ENCODE results near the gene RPGRIP1L.

The RPGRIP1L gene

DNA sequence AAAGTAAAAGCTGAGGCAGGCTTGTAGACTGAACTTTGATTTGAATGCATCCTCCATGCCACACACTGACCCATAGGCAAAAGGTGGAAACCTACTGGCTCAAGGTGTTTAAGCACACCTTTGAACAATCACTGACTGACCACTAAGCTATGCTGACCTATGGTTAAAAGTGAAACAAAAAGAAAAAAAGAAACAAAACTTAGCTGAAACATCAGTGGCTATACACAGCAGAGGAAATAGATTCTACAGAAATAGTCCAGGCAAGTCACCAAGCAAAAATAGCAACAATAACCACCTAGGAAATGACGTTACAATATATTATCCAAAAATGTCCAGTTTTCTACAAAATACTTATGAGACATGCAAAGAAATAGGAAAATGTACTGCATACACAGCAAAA is 60.2 kb downstream of the RPGRIP1L start:
- no peak for DNase-seq

DNA sequence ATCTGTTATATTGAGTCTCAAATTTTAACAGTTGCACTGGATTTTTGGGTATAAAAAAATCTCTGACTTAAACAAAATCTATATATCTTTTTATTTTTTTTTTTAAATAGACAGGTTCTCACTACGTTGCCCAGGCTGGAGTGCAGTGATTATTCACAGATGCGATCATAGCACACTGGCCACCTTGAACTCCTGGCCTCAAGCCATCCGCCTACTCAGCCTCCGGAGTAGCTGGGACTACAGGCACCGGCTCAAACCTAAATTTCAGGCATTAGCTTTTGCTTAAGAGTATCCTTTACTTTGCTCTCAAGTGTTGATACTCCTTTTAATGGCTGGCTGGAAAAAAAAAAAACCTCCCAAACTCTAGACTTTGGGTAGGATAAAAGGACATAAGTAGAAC is 61.6 kb downstream of the RPGRIP1L start:
- no peak for DNase-seq

DNA sequence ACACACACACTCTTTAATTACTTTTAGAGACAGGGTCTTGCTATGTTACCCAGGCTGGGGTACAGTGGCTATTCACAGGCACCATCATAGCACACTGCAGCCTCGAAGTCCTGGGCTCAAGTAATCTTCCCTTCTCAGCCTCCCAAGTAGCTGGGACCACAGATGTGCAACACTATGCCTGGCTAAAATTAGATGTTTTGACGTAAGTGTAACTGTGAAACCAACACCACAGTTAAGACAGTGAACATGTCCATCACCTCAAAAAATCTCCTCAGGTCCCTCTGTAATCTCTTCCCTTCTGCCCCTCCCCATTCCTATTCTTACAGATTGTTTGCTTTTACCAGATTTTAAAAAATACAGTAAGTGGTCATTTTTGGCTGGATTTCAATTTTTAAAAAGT is 66.7 kb downstream of the RPGRIP1L start:
- DNase-seq = no peak

DNA sequence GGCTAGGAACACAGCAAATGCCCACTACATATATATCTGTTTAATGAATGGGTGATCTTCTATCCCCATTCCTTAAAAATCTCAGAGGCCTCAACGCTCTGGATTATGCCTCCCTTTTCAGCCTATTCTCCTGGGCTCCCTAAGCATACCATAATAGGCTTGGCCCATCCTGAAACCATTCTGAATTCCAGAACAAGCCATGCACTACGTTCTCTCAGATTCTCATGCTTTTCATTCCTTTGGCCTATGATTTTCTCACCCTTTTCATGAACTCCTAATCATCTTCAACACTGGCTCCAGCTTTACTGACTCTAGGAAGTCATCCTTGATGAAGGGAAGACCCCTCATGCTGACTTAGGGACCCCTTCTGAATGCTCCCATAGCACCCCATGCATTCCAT is 71.1 kb downstream of the RPGRIP1L start:
- DNase-seq = no peak

DNA sequence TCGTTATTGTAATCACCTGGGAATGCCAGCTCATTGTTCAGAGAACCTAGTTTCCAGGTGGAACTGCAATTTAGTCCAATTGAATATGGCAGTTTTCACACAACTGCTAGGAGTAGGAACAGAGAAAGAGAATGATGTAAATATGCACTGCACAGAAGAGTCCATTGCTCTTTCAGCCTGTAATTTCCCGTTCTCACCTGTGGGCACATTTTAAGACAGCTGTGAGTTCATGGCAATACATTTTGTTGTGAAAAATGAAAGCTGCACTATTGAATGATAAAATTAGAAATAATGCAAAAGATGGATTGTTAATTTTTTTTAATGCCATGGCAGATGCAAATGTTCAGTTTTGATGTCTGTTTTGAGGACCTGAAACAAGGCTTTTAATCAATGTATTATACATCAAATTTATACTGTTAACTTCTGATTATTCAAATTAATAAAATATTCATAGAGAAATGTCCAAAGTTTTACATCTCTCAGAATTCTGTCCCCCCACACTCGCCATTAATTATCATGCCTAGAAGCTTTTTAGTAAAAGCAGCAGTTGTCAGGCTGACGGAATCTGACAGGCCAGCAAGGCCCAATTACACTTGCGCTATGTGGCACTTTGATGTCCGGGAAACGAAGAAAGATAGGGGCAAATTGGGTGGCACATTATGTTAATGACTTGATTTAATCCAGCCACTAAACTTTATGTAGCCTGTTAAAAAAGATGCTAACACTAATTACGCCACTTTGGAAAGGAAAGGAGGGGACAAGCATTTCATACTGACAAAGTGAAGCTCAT is 72.2 kb downstream of the RPGRIP1L start:
- no peak for DNase-seq

DNA sequence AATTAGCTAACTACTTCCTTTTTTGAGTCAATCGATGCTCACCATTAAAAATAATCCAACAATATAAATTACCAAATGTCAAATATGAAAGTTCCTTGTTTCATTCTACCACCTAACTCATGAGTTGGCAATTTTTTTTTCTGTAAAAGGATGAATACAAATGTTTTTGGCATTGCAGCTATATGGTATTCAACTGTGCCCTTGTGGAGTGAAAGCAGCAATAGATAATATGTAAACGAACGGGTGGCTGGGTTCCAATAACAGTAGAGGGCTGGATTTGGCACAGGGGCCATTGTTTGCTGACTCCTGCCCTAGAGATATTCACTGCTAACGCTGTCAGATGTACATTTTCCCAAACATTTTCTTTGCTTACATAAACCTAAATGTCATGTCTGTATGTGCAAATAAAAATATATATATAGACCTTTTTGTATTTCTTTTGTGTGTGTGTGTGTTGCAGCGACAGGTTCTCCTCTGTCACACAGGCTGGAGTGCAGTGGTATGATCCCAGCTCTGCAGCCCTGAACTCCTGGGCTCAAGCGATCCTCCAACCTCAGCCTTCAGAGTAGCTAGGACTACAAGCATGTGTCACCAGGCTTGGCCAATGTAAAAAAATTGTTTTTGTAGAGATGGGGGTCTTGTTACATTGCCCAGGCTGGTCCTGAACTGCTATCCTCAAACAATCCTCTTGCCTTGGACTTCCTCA is 73.9 kb downstream of the RPGRIP1L start:
- no peak for DNase-seq

DNA sequence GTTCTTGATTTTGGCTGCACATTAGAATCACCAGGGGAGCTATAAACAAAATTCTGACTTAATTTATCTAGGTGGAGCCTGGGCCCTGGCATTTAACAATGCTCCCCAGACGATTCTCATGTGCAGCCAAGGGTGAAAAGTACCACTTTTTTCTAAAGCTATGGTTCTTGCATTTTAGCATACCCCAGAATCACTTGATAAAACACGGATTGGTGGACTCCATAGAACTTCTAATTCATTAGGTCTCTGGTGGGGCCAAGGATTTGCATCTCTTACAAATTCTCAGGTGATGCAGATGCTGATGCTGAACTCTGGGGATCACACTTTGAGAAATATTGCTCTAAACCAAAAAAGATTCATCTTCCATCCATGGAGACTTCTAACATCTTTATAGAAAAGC is 74.5 kb downstream of the RPGRIP1L start:
- no peak for DNase-seq

DNA sequence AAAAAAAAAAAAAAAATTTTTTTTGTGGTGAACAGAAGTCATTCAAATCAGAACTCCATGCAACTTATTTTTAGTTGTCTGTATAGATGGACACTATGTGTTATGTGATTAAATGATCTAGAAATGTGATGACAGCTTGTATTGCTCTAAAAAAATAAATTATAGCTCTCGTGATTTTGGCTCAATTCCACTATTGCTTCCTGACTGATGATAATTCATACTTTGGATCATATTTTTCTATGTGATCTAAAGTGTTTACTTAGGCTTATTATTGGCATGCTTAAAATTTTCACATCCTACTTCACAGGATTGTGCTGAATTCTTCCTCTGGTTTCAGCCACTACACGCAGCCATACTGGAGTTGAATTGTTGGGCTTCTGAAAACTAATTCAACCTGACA is 76.8 kb downstream of the RPGRIP1L start:
- no peak for DNase-seq

DNA sequence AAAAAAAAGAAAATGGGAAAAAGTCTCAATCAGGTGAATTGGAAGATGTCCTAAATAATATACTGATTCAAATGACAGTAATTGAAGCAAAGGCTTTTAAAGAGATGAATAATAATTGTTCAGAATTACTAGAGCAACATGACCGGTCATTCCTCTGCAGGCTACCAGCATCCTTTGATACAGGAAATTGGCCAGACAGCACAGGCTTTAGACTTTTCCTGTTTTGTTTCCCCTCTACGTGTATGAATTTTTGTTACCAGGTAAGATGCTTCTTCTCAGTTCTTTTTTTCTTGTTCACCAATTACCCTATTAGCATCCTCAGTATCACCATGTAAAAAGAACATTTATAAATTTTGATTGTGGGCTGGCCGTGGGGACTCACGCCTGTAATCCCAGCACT is 77.5 kb downstream of the RPGRIP1L start:
- no peak for DNase-seq

DNA sequence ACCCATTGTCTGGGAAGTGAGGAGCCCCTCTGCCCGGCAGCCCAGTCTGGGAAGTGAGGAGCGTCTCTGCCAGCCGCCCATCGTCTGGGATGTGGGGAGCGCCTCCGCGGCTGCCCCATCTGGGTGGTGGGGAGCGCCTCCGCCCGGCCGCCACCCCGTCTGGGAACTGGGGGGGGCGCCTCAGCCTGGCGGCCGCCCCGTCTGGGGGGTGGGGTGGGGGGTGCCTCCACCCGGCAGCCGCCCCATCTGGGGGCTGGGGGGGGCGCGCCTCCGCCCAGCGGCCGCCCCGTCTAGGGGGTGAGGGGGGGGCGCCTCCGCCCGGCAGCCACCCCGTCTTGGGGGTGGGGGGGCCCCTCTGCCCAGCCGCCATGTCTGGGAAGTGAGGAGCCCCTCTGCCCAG is 78.4 kb downstream of the RPGRIP1L start:
- DNase-seq = no peak

DNA sequence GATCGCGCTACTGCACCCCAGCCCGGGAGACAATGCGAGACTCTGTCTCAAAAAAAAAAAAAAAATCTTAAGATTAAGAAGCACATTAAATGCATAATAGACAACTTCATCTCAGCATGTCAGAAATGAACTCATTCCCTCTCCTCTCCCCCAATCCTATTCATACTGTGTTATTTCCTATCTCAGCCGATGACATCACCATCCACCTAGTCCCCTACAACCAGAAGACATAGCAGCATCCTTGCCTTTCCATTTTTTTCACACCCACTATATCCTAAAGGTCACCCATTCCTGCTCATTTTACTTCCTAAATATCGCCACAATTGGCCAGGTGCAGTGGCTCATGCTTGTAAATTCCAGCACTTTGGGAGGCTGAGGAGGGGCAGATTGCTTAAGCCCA is 81.3 kb downstream of the RPGRIP1L start:
- DNase-seq = no peak

DNA sequence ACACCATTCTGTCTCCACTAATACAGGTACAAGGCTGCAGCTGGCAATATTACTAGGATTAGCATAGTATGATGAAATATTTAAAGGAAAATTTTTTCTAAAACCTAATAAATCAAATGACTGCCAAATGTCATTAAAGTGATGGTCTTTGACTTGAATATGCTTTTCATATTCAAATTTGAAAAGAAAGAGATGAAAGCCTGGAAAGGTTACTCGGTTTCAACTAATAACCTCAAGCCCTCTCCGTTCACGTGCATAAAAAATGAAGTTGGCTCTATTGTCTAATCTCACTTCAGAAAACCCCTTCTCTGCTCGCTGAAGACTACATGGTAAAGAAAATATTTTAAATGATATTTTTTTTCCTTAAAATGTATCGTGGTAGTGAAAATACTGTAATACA is 83.2 kb downstream of the RPGRIP1L start:
- DNase-seq = no peak

DNA sequence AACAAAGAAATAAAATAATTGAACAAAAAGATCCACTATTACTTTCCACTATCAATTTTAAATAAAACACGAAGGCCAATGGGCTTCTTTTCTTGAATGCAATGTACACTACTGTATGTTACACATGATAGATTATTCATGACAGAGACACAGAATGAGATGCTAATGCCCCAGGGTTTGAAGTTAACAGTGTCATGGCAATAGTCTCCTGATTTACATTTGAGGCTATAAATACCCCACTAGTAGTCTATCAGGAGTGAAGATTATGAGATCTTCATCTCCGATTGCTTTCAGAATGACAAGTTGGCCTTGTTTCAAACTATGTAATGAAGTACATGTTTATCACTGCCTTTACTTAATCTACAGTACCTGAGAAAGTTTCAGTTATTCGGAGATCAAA is 84.4 kb downstream of the RPGRIP1L start:
- no peak for DNase-seq

DNA sequence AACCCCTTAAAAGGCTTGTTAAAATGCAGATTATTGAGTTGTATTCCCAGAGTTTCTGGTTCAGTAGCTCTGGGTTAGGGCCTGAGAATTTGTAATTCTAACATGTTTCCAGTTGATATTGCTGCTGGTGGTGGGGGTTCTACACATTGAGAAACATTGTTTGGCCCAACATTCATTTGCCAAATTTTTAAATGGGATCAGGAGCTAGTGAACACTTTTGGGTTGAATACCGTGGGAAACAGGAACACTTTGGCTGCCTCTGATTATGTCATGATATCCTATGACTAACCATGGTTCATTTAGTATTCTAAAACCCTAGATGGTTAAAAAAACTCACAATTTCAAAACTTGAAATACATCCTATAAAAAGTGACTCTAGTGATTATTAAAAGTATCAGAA is 89.3 kb downstream of the RPGRIP1L start:
- no peak for DNase-seq

DNA sequence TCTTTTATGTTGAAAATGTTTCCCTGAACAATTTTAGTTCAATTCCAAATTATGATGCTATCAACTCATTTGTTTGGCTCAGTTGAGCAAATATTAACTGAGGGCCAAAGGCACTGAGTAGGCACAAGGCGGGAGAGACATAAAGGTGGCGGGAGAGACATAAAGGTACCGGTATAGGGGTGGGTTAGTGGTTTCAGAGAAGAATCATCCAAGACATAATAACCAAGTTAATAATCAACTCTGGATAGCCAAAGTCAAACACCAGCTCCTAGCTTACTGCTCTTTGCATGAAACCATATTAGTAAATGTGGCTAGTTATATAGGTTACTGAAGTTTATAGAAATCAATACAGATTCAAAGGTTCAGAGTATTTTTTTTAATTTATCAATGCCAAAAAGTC is 91.7 kb downstream of the RPGRIP1L start:
- no peak for DNase-seq

DNA sequence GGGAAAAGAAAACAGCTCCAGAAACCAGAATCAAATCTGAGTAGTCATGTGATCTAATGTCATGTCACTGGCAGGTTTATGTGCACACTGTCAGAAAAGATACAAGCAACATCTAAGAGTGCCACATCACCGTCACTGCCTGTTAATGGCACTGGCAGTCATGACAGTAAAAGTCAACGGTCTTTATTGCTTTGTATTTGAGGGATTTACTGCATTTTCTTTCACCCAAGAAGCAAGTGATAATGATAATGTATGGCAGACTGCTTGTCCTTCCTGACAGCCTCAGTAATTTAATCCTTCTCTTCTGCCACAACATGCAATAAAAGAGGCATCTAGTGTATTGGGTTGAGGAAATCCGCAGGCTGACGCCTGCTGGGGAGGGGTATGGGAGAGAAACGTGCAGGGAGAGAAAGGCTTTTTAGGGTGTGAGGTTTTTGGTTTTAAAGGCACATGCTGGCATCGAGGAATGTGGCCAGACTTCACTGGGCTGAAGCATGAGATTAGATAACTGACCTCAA is 92.4 kb downstream of the RPGRIP1L start:
- no peak for DNase-seq

DNA sequence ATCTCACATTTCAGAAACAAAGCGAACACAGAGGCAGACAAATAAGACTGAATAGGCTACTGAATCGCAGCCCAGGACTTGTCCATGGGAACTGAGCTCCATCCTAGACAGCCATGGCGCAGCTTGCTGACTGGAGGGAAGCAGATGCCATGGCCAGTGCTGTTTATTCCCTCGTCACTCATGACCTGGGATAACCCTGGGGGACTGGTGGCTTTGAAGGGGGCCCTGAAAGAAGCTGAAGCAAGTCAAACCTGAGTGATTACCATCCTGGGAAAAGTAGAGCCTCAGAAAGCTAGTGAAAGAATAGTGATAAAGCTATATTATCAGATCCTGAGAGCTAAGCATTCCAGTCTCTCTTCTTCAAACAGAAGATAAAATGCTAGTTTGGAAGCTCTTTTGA is 94.1 kb downstream of the RPGRIP1L start:
- DNase-seq = no peak

DNA sequence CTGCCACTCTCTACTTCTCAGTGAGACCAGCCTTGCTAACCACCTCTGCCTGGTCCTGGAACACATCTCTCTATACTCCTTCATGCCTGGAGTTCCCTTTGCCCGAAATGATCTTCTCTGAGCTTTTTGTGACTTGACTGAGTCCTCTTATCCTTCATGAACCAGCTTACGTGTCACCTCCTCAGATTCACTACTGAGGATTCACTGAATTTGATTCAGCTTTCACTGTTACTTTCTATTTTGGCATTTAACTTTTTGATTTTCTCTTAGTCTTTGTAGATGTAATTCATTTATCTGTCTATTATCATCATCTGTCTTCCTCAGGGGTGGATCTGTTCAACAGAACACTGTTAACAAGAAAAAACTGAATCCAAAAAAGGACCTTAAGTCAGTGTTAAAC is 95.6 kb downstream of the RPGRIP1L start:
- no peak for DNase-seq

DNA sequence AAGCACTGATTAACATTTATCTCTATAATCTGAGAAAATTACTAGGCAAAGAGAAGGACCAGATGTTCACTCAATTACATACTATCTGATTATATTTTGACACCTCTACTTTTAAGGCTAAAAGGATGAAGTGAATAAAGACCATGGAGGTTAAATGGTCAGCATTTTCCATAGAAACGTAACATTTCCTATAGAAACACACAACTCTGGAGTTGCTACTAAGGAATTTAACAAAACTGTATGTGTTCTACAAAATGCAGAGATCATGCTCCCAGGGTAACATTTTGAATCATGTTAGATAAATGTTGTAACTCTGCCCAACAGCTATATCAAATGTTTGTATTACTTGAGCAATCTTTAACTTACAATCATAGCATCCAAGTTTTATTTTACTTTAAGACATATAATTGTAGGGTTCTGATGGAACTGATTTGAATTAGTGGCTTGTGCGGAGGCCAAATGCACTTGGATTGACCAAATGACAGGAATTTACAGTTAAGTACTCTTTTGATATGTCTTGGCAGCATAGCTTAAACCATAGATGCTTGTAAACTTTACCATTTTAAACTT is 97.7 kb downstream of the RPGRIP1L start:
- DNase-seq = no peak

DNA sequence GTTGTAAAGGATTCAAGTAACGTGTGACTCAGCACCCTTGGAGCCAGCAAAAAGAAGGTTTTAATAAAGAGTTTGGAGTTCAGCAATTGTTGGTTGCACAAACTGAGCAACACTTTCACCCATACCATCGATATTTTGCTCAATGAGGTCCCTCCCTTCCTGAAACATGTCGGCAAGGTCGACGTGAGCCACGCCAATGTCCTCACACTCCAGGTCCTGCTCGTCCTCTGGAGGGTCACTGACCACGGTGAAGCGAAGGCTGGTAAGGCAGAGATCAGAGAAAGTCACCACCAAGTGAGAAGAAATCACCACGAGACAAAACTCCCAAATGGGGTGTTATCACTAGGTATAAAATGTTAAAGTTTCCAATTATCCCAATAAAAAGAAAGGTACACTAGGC is 98.3 kb downstream of the RPGRIP1L start:
- DNase-seq = no peak

DNA sequence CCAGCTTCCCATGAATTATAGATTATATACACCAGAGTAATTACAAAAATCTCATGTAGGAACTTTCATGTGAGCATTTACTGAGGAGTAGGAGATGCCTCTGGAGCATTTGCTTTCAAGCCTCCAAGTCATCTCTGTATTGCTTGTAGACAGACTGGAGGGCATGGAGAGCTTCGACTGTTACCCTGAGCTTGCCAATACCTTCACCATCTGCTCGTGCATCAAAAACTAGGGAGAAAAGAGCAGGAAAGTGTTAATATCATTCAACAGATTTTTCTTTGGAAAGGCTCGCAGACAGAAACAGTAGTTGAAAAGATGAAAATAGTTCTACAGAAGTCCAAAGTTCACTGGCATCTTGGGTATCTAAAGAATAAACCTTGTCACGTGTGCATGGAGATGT is 101.7 kb downstream of the RPGRIP1L start:
- DNase-seq = no peak

DNA sequence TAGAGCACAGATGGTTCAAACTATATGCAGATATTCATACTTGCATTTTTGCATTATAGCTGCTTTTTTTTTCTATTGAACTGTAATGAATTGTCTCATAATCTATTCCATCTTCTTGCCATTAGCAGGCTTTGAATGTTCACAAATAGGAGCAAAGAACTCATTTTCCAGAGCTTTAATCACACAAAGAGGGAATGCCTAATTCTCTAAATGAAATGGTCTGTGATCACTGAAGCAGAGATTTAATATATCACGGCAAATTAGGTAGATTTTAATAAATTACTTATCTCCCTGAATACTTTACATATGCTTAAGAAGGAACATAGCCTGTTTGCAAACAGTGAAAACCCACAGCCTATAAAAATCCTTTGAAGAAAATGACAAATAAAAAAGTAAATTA is 103.0 kb downstream of the RPGRIP1L start:
- no peak for DNase-seq

DNA sequence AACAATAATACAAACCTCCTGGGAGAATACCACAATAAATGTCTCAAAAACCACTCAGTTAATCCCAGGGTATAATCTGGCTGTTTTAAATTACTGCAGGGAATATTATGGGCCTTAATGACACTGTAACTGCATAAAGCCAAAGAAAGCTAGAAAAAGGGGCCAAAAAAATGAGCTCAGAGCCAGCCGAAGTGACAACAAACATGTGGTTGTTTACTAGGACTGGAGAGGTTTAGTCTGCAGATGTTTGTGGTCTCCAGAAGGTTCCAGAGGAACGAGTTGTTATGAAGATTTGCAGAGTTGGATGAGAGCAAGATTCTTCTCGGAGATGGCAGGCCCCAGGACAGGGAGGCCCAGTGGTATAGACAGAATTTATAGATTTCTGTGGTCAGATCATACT is 103.5 kb downstream of the RPGRIP1L start:
- no peak for DNase-seq

DNA sequence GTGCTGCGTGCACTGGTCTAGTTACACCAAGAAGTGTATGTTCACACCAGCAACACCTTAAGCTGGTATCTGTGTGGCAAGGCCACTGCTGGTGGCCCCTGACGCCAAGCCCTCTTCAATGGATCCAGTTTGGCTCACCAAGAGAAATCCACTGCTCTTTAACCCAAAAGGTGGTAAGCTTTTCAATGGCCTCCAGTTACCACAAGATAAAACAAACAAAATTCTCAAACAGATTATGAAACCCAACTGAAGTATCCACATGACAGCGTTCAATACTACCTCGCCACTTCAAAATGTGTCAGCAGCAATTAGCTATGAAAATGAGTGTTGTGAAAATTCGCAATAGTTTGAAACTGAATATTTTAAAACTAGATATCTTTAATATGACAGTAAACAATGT is 104.1 kb downstream of the RPGRIP1L start:
- DNase-seq = no peak
